CD4-positive, alpha-beta T cell (primary cell): ENCODE measurements around the gene AP1M1. TPM values are rescaled to one million over a fixed set of nuclear protein-coding genes. Genes with fewer than 3 reads are reported as not detected.

Experiments used
- ATAC-seq: fragments of 200-7000 bp; cut with Tn5 transposase; one replicate; pipeline ENCODE4 v1.10.0; 2022; ENCODE audit warnings: mild to moderate bottlenecking; ENCODE audit not compliant: poor library complexity
- CTCF ChIA-PET: fragments of 350-600 bp; sonication (Branson Sonifier 250); formaldehyde crosslinking; loops from one replicate; lab custom pipeline; 2021; ENCODE audit warnings: antibody characterized with exemption, inconsistent platforms; lab: Charles Lee
- POLR2A ChIA-PET: fragments of 350-600 bp; sonication (Branson Sonifier 250); formaldehyde crosslinking; loops from one replicate; lab custom pipeline; 2021; ENCODE audit warnings: antibody characterized with exemption, inconsistent platforms; lab: Charles Lee
- DNase-seq, 14 experiments: peaks; one replicate each; pipeline ENCODE4 v3.0.0-alpha.2; 2013 to 2020; ENCODE audit warnings: mixed read lengths in 2 of 14
- H3K27ac ChIP-seq, 2 donors: one replicate each; pipeline versions ENCODE4 v1.5.1 to v1.7.0; 2013; ENCODE audit warnings: low read length in 2 of 2, low read depth in 1 of 2, mild to moderate bottlenecking in 1 of 2
- H3K27me3 ChIP-seq, 2 experiments: 1 replicate in 1 of 2; 2 replicates in 1 of 2; pipeline versions ENCODE4 v1.6.1 to v1.7.0; 2013; ENCODE audit warnings: low read length in 2 of 2, control low read depth in 1 of 2, mild to moderate bottlenecking in 1 of 2, moderate library complexity in 1 of 2; ENCODE audit not compliant: insufficient read depth in 2 of 2, control insufficient read depth in 1 of 2
- H3K36me3 ChIP-seq: one replicate; pipeline ENCODE4 v1.6.1; 2013; ENCODE audit warnings: low read length, control low read depth; ENCODE audit not compliant: insufficient read depth
- H3K4me1 ChIP-seq: one replicate; pipeline ENCODE4 v1.6.1; 2013; ENCODE audit warnings: low read length, control low read depth; ENCODE audit not compliant: insufficient read depth
- H3K4me3 ChIP-seq: one replicate; pipeline ENCODE4 v1.5.1; 2013; ENCODE audit warnings: mild to moderate bottlenecking, low read length, moderate library complexity
- H3K9me3 ChIP-seq, 2 experiments: 1 replicate in 1 of 2; 2 replicates in 1 of 2; pipeline versions ENCODE4 v1.6.1 to v1.7.0; 2013; ENCODE audit warnings: low read length in 2 of 2, mild to moderate bottlenecking in 2 of 2, control low read depth in 1 of 2, moderate library complexity in 1 of 2; ENCODE audit not compliant: control insufficient read depth in 1 of 2, insufficient read depth in 1 of 2
- H3K27ac Mint-ChIP-seq: one replicate; pipeline ENCODE4 v1.8.0; 2020; ENCODE audit warnings: mixed read lengths
- H3K27me3 Mint-ChIP-seq: one replicate; pipeline ENCODE4 v1.8.0; 2021; ENCODE audit warnings: mixed read lengths
- H3K36me3 Mint-ChIP-seq: one replicate; pipeline ENCODE4 v1.8.0; 2021; ENCODE audit warnings: low read depth, mixed read lengths
- H3K4me1 Mint-ChIP-seq: one replicate; pipeline ENCODE4 v1.8.0; 2021; ENCODE audit warnings: low read depth, mixed read lengths
- H3K4me3 Mint-ChIP-seq: one replicate; pipeline ENCODE4 v1.8.0; 2020; ENCODE audit warnings: mild to moderate bottlenecking, mixed read lengths
- H3K9me3 Mint-ChIP-seq: one replicate; pipeline ENCODE4 v1.8.0; 2020; ENCODE audit warnings: mixed read lengths
- intact Hi-C, 2 experiments: fragments of 100-400 bp; cut with DNase I in 1 of 2; cut with micrococcal nuclease in 1 of 2; formaldehyde crosslinking; loops; one replicate each; pipeline versions ENCODE4 v1.15.1 to v1.9.0; 2023 to 2025; cut with DNase I, micrococcal nuclease
- total RNA-seq, 174 experiments: library from RNA in 2 of 174; stranded (reverse) in 2 of 174; gene quantifications; one replicate each; pipeline ENCODE4 v1.2.3 and lab custom pipeline; 2021 to 2026
- TF ChIP-seq, protein P1 (sequence below): fragments of 200-600 bp; IDR thresholded peaks from one replicate; pipeline ENCODE4 v1.8.0; 2022; ENCODE audit warnings: antibody characterized with exemption, mild to moderate bottlenecking

AP1M1 gene
- total RNA-seq, 2 experiments from 2014 or later = 52.1 to 58.3 TPM

DNA sequence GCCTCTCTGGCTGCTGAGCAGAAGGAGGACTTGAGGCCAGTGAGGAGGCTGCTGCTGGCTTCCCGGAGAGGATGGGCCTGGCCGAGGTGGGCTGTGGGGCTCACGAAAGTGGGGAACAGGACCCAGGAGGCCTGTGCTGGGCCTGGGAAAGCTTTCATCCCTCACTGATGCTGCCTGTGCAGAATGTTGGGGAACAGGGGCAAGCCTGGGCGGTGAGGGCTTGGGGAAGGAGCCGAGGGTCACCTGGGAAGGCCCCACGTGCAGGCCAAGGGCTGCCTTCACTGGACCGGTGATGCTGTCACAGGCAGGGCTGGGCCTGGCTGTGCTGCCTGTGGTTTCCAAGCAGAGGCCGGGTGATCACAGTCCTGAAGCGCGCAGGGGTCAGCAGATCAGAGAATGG lies 9.4 kb downstream of the AP1M1 start:
- H3K4me1 ChIP-seq = peaks cover 17% of the 10 kb centered on the region
- no peaks in the 10 kb centered on the region for H3K9me3 ChIP-seq
- H3K4me3 ChIP-seq = no peak overlapping the region
- ATAC-seq (no peak), DNase-seq (peak in 1 of 14 experiments; percentile 23)
- intact Hi-C loops = no loop called here
- ChIA-PET POLR2A (interaction anchor here (0.6 kb wide), 1 partner anchor 117 kb away, joined by 3 read pairs; the partner anchor contains the start of gene KLF2), CTCF (no interaction called here)
- peaks cover 86% of the 10 kb centered on the region for H3K36me3 Mint-ChIP-seq
- no peak overlapping the region for H3K27ac ChIP-seq
- TF ChIP-seq, protein P1, sequence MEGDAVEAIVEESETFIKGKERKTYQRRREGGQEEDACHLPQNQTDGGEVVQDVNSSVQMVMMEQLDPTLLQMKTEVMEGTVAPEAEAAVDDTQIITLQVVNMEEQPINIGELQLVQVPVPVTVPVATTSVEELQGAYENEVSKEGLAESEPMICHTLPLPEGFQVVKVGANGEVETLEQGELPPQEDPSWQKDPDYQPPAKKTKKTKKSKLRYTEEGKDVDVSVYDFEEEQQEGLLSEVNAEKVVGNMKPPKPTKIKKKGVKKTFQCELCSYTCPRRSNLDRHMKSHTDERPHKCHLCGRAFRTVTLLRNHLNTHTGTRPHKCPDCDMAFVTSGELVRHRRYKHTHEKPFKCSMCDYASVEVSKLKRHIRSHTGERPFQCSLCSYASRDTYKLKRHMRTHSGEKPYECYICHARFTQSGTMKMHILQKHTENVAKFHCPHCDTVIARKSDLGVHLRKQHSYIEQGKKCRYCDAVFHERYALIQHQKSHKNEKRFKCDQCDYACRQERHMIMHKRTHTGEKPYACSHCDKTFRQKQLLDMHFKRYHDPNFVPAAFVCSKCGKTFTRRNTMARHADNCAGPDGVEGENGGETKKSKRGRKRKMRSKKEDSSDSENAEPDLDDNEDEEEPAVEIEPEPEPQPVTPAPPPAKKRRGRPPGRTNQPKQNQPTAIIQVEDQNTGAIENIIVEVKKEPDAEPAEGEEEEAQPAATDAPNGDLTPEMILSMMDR = no peak
- H3K4me1 Mint-ChIP-seq = peaks cover 26% of the 10 kb centered on the region
- peaks cover 82% of the 10 kb centered on the region for H3K36me3 ChIP-seq
- no peak overlapping the region for H3K4me3 Mint-ChIP-seq
- no peaks in the 10 kb centered on the region for H3K27me3 Mint-ChIP-seq
- H3K9me3 Mint-ChIP-seq = no peaks in the 10 kb centered on the region
- H3K27ac Mint-ChIP-seq = peak overlapping the region; percentile 65
- H3K27me3 ChIP-seq = no peaks in the 10 kb centered on the region

DNA sequence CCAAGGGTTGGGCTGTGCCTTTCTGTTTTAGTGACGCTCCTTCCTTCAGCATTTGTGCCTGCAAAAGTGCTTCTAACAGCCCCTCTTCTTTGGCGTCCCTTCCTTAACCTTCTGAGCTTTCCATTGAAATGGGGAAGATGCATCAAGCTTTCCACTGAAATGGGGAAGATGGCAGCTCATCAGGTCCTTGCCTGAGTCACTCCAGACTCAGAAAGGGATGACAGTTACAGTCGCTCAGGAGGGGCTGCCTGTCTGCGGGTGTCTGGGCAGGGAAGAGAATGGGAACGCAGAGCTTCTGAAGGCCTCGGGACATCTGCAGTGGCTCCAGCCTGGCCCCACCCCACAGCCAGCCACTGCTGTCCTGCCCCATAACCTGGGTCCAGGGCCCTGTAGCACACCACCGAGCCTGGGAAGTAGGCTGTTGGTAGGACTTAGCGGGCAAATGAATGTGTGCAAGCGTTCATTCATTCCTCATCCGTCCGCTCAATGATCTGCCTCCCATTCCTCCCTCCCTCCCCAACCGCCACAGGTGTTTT lies 9.8 kb downstream of the AP1M1 start:
- Mint-ChIP-seq H3K27ac (no peak overlapping the region), H3K4me3 (no peak overlapping the region), H3K4me1 (peaks cover 31% of the 10 kb centered on the region), H3K36me3 (peaks cover 87% of the 10 kb centered on the region), H3K27me3 (no peaks in the 10 kb centered on the region), H3K9me3 (no peaks in the 10 kb centered on the region)
- no peak overlapping the region for H3K4me3 ChIP-seq
- intact Hi-C loops = no loop called here
- no peak overlapping the region for H3K27ac ChIP-seq
- peaks cover 81% of the 10 kb centered on the region for H3K36me3 ChIP-seq
- TF ChIP-seq, protein P1 = no peak
- no peak for ATAC-seq
- peaks cover 17% of the 10 kb centered on the region for H3K4me1 ChIP-seq
- H3K9me3 ChIP-seq = no peaks in the 10 kb centered on the region
- H3K27me3 ChIP-seq = no peaks in the 10 kb centered on the region
- ChIA-PET CTCF (interaction anchor here (0.6 kb wide), 1 partner anchor 97 kb away, joined by 3 read pairs; no protein-coding TSS in a partner anchor), POLR2A (interaction anchor here (0.6 kb wide), 1 partner anchor 822 kb away, joined by 3 read pairs; no protein-coding TSS in a partner anchor)
- DNase-seq = no peak

DNA sequence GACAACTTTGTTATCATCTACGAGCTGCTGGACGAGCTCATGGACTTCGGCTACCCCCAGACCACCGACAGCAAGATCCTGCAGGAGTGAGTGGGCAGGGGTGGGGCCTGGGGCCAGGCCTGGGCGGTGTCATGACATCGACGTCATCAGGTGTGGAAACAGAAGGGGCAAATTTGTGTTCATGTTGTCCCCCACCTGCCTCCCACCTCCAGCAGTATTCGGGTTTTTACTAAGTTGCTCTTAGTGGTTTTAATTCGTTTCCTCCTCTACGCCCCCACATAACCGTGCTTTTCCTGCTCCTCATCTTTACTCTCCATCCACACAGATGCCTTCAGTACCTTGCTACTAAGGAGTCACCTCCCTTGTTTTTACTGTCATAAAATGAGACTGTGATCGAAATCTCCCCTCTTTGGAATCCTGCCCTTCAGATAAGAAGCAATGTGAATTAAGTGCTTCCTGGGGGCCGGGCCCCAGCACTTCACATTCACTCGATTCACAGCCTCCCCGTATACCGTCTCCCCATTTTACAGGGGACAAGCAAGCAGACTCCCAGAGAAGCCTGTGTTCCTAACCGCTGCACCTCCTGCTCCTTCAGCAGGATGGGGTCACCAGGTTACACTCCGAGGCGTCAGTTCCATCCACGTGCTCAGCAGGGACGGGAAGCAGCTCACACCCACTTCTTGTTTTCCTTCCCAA lies 10.5 kb downstream of the AP1M1 start:
- Histone ChIP-seq H3K9me3 (no peaks in the 10 kb centered on the region), H3K27ac (no peak overlapping the region), H3K4me1 (peaks cover 17% of the 10 kb centered on the region), H3K27me3 (no peaks in the 10 kb centered on the region), H3K4me3 (no peak overlapping the region), H3K36me3 (peaks cover 74% of the 10 kb centered on the region)
- H3K36me3 Mint-ChIP-seq = peaks cover 87% of the 10 kb centered on the region
- no peaks in the 10 kb centered on the region for H3K9me3 Mint-ChIP-seq
- intact Hi-C loops = no loop called here
- peaks cover 37% of the 10 kb centered on the region for H3K4me1 Mint-ChIP-seq
- no peaks in the 10 kb centered on the region for H3K27me3 Mint-ChIP-seq
- POLR2A ChIA-PET = interaction anchor here (0.6 kb wide), 1 partner anchor 823 kb away, joined by 3 read pairs; no protein-coding TSS in a partner anchor
- ATAC-seq = no peak
- peak in 1 of 14 experiments; percentile 25 for DNase-seq
- peak overlapping the region; percentile 1 for H3K4me3 Mint-ChIP-seq
- CTCF ChIA-PET = interaction anchor here (0.6 kb wide), 1 partner anchor 97 kb away, joined by 3 read pairs; no protein-coding TSS in a partner anchor
- H3K27ac Mint-ChIP-seq = no peak overlapping the region
- TF ChIP-seq, protein P1 = no peak
